PFSK-1 (cell line): ENCODE results near the gene GAGE10.

ENCODE experiments used
- FOXP2 ChIP-seq: optimal IDR thresholded peaks from 2 replicates; pipeline ENCODE3; 2011; ENCODE audit warnings: borderline replicate concordance, control low read depth, inconsistent platforms; ENCODE audit not compliant: insufficient read depth; ENCODE audit errors: extremely low read length, extremely low read depth
- REST ChIP-seq, 2 experiments: IDR thresholded peaks; 2 replicates each; pipeline versions ENCODE4 v1.6.1 to v1.8.0; 2011 to 2012; ENCODE audit warnings: low read depth in 2 of 2, low read length in 2 of 2, control low read depth in 1 of 2, inconsistent platforms in 1 of 2, mild to moderate bottlenecking in 1 of 2, moderate library complexity in 1 of 2; ENCODE audit not compliant: insufficient read depth in 1 of 2

GRCh38 chrX:49291615-49292337 lies 11.7 kb upstream of the GAGE10 start:
- no peak for TF ChIP-seq REST (IDR thresholded peaks at IDR 0.05; ENCODE audit: insufficient read depth in 1 of 2, low read depth in 2 of 2, low read length in 2 of 2)
- no peak for TF ChIP-seq FOXP2
